ENCODE data around the gene TEX52. TPM values are rescaled to one million over a fixed set of nuclear protein-coding genes. Genes with fewer than 3 reads are reported as not detected.

Gene TEX52
- total RNA-seq = not detected in 2 replicates

DNA sequence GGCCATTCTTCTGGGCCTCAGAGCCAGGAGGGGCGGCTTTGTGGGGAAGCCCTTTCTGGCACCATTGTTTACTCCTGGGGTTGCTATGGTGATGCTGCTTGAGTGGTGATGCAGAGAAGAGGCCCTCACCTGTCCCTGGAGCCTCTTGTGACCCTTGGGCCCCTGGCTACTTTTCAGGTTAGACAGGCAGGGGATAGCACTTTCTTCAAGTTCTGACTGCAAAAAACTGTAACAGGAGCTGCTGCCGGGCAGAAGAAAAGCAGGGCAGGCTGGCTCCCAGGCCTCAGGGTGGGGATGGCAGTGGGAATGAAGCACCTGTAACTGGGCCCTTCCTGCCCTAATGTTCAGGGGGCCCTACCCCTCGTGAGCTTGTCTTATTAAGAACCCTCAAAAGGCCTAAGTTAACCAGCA lies at the start of gene TEX52:
Gene TEX52 (minus strand): TSS at position 19 of the 411 bp plus-strand sequence. CDS start 13 bp downstream, at position 6.

DNA sequence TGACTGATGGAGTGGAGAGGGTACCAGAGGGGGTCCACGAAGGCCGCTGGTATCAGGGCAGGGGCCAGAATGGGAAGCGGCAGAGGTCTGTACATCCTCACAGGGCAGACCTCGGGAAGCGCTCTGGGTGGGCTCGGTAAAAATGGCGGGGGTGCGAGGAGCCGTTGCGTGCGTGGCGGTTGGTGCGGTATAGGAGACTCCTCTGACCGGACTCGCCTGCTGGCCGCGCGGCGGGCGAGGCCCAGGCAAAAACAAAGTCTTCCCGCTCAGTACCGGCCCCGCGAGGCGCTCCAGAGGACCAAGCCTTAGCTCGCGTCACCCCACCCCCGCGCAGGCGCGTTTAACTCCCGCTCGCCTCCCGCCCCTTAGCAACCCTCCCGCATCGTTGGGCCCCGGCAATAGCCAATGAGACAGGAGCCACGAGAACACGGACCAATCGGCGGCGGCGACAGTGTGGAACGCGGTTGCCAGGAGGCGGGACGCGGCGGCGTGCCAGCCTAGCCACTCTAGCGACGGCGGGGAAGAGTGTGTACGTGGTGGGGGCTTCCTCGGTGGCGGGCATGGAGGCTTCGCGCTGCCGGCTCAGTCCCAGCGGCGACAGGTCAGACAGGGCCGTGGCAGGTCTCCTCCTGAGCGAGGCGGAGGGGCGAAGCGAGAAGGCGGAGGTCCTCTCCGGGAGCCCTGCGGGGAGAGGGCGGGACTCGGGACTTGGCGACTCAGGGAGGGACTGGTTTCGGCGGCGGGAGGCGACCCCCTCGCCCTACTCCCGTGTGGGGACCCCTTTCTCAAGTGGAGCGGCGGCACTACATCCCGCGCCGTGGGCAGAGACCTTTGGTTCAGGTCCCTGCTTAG lies 33.8 kb upstream of the TEX52 start, which contains the start of gene TULP3:
Gene TULP3 (plus strand): TSS at position 504 of the 852 bp plus-strand sequence. CDS start 57 bp downstream, at position 561.

DNA sequence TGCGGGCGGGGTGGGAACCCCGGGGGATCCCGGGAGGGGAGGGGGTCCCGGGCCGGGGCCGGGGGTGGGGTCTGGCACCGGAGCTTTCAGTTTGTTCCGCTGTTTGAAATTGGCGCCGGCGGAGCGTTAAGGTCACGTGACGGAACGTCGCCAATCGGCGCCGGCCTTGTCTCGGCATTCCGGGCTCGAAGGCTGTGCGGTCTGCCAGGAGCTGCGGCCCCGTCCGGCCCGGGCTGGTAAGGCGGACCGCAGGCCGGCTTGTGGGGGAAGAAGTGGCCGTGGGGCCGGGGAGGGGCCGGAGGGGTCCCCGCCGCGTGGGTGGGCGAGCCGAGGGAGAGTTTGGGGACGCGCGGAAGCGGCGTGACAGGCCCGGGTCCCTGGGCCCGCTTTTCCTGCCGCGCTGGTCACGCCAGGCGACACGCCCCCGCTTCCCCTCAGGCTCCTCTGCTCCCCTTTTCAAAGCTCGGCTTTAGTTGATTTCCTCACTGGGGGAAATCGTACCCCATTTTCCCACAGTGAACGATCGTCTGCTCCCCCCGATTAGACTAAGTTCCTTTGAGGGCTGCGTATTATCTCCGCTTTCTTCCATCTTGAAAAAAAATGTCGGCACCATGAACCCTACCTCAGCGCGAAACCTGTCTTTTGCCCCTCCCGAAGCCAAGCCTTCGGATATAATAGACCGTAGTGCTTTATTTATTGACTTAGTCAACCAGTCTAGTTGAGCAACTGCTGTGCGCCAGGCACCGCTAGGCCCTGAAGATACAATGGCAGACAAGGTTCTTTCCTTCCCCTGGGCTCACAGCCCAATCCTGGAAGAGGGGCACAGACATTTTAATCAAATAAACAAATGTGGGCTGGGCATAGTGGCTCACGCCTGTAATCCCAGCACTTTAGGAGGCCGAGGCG lies 20.5 kb upstream of the TEX52 start, which contains the start of the genes FOXM1 and RHNO1:
Gene FOXM1 (minus strand): TSS at position 128 of the 906 bp plus-strand sequence. CDS start 2,696 bp downstream, outside the sequence.
Gene RHNO1 (plus strand): TSS at position 177 of the 906 bp plus-strand sequence. CDS start 8,144 bp downstream, outside the sequence.

DNA sequence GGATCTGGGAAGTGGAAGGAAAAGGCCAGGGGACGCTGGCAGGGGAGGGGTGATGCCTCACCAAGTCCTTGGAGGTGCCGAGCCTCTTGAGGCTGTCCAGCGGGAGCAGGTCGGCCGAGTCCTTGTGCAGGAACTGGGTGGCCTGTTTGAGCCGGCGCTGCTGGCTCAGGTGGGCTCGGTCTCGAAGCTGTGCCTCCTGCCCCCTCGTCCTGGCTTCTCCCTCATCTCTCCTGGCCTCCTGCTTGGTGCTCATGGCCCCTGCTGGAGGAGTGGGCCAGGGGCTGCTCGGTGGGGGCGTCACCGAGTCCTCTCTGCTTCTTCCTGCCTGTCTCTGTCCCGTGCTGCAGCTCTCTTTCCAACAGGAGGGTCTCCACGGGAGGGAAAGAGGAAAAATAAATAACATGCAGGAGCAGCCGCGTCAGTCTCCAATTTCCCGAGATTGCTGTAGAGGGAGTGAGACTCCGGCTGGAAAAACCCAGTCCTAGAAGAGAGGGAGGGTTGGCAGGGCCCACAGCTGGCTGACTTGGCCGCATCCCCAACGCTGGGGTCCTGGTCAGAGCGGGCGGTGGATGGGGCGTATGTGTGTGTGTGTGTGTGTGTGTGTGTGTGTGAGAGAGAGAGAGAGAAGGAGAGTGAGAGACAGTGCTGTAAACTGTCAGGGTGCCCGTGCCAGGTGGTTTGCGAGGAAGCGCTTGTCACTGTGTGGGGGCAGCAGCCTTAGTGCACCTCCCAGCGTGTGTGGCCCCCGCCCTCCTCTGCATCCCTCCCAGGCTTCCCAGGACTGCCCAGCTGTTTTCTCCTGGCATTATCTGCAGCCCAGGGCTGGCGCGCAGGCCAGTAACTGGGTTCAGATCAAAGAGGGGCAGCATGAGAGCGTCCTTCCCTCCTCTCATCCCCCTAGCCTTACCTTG lies 22.0 kb downstream of the TEX52 start, which contains the start of gene NRIP2:
Gene NRIP2 (minus strand): TSS at position 455 of the 911 bp plus-strand sequence. CDS start 52 bp downstream, at position 403.

DNA sequence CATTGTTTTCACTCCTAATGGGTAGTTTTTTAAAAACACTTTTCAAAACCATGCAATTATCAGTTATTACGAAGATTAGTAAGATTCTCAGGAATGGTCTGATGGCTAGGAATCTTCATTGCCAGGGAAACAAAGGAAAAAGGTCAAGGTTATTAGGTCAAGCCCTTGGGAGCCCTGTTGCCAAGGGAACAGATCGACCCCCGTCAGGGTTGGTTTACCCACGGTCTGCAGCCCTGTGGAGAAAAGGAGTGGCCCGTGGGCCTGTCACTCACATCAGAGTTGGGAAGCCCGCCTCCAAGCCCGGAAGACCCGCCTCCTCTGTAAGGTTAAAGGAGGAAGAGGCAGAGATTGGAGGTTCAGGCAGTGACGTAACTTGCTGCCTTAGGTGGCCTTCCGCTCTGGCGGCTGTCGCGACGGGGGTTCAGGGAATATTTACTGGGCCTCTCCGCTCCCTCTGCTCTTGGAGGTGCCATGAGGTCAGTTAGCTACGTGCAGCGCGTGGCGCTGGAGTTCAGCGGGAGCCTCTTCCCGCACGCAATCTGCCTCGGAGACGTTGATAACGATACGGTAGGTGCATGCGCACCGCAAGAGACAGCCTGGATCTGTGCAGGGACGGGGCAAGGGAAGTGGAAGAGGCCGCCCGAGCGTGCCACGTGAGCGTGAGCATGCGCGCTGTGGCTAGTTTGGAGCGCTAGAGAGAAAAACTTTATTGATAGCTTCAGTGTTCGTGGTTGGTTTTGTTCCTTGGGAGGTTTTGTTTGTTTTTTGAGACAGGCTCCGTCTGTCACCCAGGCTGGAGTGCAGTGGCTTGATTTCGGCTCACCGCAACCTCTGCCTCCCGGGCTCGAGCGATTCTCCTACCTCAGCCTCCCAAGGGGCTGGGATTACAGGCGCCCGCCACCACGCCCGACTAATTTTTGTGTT lies 44.3 kb downstream of the TEX52 start, which contains the start of gene ITFG2:
Gene ITFG2 (plus strand): TSS at position 379 of the 924 bp plus-strand sequence. CDS start 93 bp downstream, at position 472.

Other genes starting within 250 kb of the TEX52 start
- gene FKBP4, start 62.1 kb downstream of the TEX52 start, total RNA-seq = 28.8 and 29.6 TPM in 2 replicates
- 7.5 and 12.6 TPM in 2 replicates for gene ITFG2, start 44.4 kb downstream of the TEX52 start, total RNA-seq
- not detected in 2 replicates for gene NRIP2, start 22.0 kb downstream of the TEX52 start, total RNA-seq
- gene FOXM1, start 20.1 kb upstream of the TEX52 start, total RNA-seq = 11.7 and 18.8 TPM in 2 replicates
- gene RHNO1, start 20.2 kb upstream of the TEX52 start, total RNA-seq = 13.3 and 22.4 TPM in 2 replicates
- 20.9 and 27.4 TPM in 2 replicates for gene TULP3, start 33.9 kb upstream of the TEX52 start, total RNA-seq
- 14.1 and 23.1 TPM in 2 replicates for gene TEAD4, start 102.4 kb upstream of the TEX52 start, total RNA-seq
- 27.1 TPM in 2 replicates for gene TSPAN9, start 220.3 kb upstream of the TEX52 start, total RNA-seq

Measured in cardiac atrium fibroblast (primary cell).